Gastrocnemius medialis (tissue), 4 donors: ENCODE results near the gene WRAP53. TPM values are rescaled to one million over a fixed set of nuclear protein-coding genes. Genes with fewer than 3 reads are reported as not detected.
A peak's percentile ranks its signal among the peaks of the same experiment; 100 is the strongest.

Source experiments
- ATAC-seq, 2 donors: fragments of 150-250 bp; one replicate each; pipeline ENCODE4 v1.9.1; 2016
- DNase-seq, 2 donors: peaks; one replicate each; pipeline ENCODE4 v3.0.0-alpha.2; 2019
- H3K27ac ChIP-seq, 4 donors: fragments of 200-600 bp; sonication (generic); 1 replicate in 1 of 4; 2 replicates in 3 of 4; pipeline ENCODE4 v1.5.1; 2016 to 2018; ENCODE audit warnings: mild to moderate bottlenecking in 2 of 4, moderate library complexity in 1 of 4
- H3K27me3 ChIP-seq, 3 donors: fragments of 200-600 bp; sonication (generic) in 2 of 3; 1 replicate in 1 of 3; 2 replicates in 2 of 3; pipeline versions ENCODE4 v1.5.1 to v1.6.0; 2016 to 2019; ENCODE audit warnings: mild to moderate bottlenecking in 1 of 3, moderate library complexity in 1 of 3
- H3K36me3 ChIP-seq, 2 donors: fragments of 200-600 bp; sonication (generic) in 1 of 2; one replicate each; pipeline ENCODE4 v1.5.1; 2017 to 2018
- H3K4me1 ChIP-seq, 2 donors: fragments of 200-600 bp; sonication (generic) in 1 of 2; one replicate each; pipeline ENCODE4 v1.5.1; 2016 to 2017; ENCODE audit warnings: mild to moderate bottlenecking in 2 of 2
- H3K4me3 ChIP-seq, 4 donors: fragments of 200-600 bp; sonication (generic) in 3 of 4; 1 replicate in 1 of 4; 2 replicates in 3 of 4; pipeline ENCODE4 v1.5.1; 2016 to 2019; ENCODE audit warnings: mild to moderate bottlenecking in 2 of 4
- H3K9me3 ChIP-seq, 3 donors: fragments of 200-600 bp; sonication (generic) in 2 of 3; 1 replicate in 1 of 3; 2 replicates in 2 of 3; pipeline ENCODE4 v1.5.1; 2016 to 2019
- POLR2A ChIP-seq, 2 donors: fragments of 450-650 bp; IDR thresholded peaks; one replicate each; pipeline ENCODE4 v1.6.1; 2017; ENCODE audit warnings: antibody characterized with exemption in 2 of 2, mild to moderate bottlenecking in 2 of 2, moderate library complexity in 2 of 2
- in situ Hi-C, 4 donors: fragments of 200-750 bp; cut with MboI; loops; one replicate each; pipeline versions ENCODE4 v1.15.0 to v1.8.0; 2017; ENCODE audit warnings: low sequenced_read_pairs in 4 of 4
- intact Hi-C: fragments of 100-400 bp; cut with DNase I; formaldehyde crosslinking; loops from one replicate; pipeline ENCODE4 v1.15.1; 2023; ENCODE audit warnings: low total_unique reads
- total RNA-seq, 4 donors: library from RNA; depleted of rRNA; stranded (reverse); fragments of >200 nt; gene quantifications; one replicate each; pipeline versions ENCODE4 v1.1.0 to v1.2.3, GENCODE V29; 2016
- TF ChIP-seq, protein P1 (sequence below), 5 experiments: fragments of 450-650 bp in 3 of 5; fragments of 200-600 bp in 2 of 5; sonication (generic) in 2 of 5; IDR thresholded peaks in 4 of 5; conservative IDR thresholded peaks in 1 of 5; 1 replicate in 4 of 5; 2 replicates in 1 of 5; pipeline ENCODE4 v1.5.1; 2016 to 2019; ENCODE audit warnings: antibody characterized with exemption in 5 of 5, mild to moderate bottlenecking in 3 of 5, moderate library complexity in 3 of 5

WRAP53 gene
- total RNA-seq, 4 donors from 2014 or later: 2.6 to 5.8 (median 3.7) TPM

DNA sequence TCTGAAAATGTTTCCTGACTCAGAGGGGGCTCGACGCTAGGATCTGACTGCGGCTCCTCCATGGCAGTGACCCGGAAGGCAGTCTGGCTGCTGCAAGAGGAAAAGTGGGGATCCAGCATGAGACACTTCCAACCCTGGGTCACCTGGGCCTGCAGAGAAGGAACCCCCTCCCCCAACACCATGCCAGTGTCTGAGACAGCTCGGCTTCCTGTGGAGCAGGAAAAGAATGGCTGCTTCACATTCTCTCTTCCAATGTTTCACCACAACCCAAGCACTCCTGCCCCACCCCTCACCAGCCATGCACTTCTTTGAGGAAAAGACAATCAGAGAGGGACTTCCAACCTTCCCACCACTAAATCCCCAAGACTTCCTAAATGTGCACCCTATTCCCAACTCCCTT lies 11.7 kb upstream of the WRAP53 start:
- Histone ChIP-seq H3K9me3 (no peaks in the 10 kb centered on the region), H3K4me1 (no peaks in the 10 kb centered on the region), H3K36me3 (peaks cover 5 to 44% of the 10 kb centered on the region in 2 donors), H3K4me3 (no peak overlapping the region), H3K27ac (no peak overlapping the region), H3K27me3 (no peaks in the 10 kb centered on the region)
- in situ Hi-C loops: loop anchor here in 2 of 4 donors (25.0 kb wide), 1 partner anchor 164 kb away; no protein-coding TSS in a partner anchor
- DNase-seq: no peak
- intact Hi-C loops: no loop called here
- no peak for ATAC-seq
- TF ChIP-seq POLR2A (IDR thresholded peaks at IDR 0.05): no peak

DNA sequence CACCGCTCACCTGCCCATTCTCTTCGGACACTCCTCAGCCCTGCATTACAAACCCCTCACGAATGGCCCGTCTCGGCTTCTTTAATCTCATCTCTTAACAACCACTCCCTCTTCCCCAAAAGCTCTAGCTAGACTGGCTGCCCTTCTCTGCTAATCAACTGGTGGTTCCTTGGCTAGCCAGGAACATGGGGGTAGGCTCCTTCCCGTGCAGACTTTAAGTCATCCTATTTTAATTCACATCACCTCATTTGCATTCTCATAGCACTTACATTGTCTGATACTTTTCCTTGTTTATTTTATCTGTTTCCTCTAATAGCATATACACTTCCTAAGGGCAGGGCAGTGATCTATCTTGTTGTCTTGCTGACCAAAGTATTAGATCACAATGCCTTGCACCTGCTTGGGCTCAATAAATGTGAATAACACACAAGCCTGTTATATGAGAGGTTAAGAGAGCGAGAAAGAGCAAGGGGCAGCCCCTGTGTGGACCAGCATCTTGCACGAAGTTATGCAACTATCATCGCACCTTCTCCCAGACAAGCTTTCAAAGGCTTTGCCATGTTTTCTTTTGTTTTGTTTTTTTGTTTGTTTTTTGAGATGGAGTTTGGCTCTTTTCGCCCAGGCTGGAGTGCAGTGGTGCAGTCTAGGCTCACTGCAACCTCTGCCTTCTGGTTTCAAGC lies 10.7 kb upstream of the WRAP53 start:
- in situ Hi-C loops: loop anchor here in 2 of 4 donors (25.0 kb wide), 1 partner anchor 165 kb away; no protein-coding TSS in a partner anchor
- ATAC-seq (no peak), DNase-seq (no peak)
- Histone ChIP-seq H3K4me1 (no peaks in the 10 kb centered on the region), H3K4me3 (no peak overlapping the region), H3K36me3 (peaks cover 5 to 34% of the 10 kb centered on the region in 2 donors), H3K9me3 (no peaks in the 10 kb centered on the region), H3K27me3 (no peaks in the 10 kb centered on the region), H3K27ac (no peak overlapping the region)
- TF ChIP-seq POLR2A (IDR thresholded peaks at IDR 0.05): no peak
- intact Hi-C loops: no loop called here

DNA sequence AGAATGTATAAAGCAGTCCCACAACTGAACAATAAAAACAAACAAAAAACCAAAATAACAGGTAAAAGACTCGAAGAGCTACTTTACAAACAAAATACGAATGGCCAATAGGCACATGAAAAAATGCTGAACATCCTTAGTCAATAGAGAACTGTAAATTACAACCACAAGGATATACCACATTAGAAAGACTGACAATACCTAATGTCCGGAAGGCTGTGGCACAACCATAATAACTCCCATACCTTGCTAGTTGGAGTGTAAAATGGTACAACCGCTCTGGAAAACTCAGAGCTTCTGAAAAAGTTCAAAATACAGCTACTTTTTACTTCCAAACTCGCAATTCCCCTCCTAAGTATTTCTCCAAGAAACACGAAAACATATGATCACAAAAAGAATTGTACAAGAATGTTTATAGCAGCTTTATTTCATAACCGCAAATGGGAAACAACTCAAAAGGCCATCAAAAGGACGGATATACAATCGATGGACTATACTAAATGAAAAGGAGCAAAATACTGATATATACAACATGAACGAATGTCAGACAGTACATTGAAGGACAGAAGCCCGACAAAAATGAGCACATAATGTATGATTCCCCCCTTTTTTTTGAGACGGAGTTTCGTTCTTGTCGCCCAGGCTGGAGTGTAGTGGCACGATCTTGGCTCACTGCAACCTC lies 3.3 kb upstream of the WRAP53 start:
- Histone ChIP-seq H3K36me3 (peaks cover 0 to 6% of the 10 kb centered on the region in 2 donors), H3K27me3 (no peaks in the 10 kb centered on the region), H3K4me1 (peaks cover 26 to 34% of the 10 kb centered on the region in 2 donors), H3K9me3 (no peaks in the 10 kb centered on the region), H3K27ac (peak overlapping the region; percentile 94 to 97 (median 94)), H3K4me3 (peak overlapping the region; percentile 80 to 96 (median 90))
- intact Hi-C loops: loop anchor here (5.0 to 10.0 kb wide), 2 partner anchors 280 to 433 kb away; partner anchors contain the start of genes CTDNEP1, ELP5, NLGN2 and TMEM256
- no peak for ATAC-seq
- in situ Hi-C loops: loop anchor here in 3 of 4 donors (5.0 to 25.0 kb wide), 2 partner anchors 58 to 173 kb away; partner anchors contain the start of gene SAT2 (in 3 of the 3)
- no peak for TF ChIP-seq POLR2A (IDR thresholded peaks at IDR 0.05)
- TF ChIP-seq, protein P1, sequence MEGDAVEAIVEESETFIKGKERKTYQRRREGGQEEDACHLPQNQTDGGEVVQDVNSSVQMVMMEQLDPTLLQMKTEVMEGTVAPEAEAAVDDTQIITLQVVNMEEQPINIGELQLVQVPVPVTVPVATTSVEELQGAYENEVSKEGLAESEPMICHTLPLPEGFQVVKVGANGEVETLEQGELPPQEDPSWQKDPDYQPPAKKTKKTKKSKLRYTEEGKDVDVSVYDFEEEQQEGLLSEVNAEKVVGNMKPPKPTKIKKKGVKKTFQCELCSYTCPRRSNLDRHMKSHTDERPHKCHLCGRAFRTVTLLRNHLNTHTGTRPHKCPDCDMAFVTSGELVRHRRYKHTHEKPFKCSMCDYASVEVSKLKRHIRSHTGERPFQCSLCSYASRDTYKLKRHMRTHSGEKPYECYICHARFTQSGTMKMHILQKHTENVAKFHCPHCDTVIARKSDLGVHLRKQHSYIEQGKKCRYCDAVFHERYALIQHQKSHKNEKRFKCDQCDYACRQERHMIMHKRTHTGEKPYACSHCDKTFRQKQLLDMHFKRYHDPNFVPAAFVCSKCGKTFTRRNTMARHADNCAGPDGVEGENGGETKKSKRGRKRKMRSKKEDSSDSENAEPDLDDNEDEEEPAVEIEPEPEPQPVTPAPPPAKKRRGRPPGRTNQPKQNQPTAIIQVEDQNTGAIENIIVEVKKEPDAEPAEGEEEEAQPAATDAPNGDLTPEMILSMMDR (IDR thresholded peaks at IDR 0.05 in 4 of 5, conservative IDR thresholded peaks at IDR 0.05 in 1 of 5): no peak
- DNase-seq: no peak

DNA sequence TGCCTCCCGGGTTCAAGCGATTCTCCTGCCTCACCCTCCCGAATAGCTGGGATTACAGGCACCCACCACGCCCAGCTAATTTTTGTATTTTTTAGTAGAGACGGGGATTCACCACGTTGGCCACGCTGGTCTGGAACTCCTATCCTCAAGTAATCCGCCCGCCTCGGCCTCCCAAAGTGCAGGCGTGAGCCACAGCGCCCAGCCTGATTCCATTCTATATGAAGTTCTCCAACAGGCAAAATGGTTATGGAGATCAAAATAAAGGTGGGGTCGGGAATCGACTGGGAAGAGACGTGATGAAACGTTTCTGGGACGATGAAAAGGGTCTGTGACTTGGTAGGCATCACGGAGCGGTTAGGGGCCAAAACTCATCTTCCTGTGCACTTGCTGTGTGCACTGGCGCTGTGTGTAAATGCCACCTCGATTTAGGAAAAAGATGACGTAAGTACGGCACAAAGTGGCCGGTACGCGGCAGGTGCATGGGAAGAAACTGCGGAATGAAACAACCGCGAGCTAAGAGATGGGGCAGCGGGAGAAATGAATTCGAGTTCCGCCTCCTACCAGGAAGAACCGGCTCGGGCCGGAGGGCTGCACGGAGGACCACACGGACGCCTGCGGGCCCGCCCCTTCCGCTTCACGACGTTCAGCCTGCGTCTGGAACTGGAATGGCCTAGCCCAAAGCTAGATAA lies 2.6 kb upstream of the WRAP53 start:
- intact Hi-C loops: loop anchor here (1.0 to 10.0 kb wide), 4 partner anchors 113 to 433 kb away; partner anchors contain the start of genes CTDNEP1, ELP5, NLGN2 and SENP3
- TF ChIP-seq, protein P1 (IDR thresholded peaks at IDR 0.05 in 4 of 5, conservative IDR thresholded peaks at IDR 0.05 in 1 of 5): no peak
- peak in 1 of 2 donors; percentile 51 for TF ChIP-seq POLR2A (IDR thresholded peaks at IDR 0.05)

More for the DNA sequence above, 2.6 kb upstream of the WRAP53 start:
- Histone ChIP-seq H3K27me3 (no peaks in the 10 kb centered on the region), H3K27ac (peak overlapping the region; percentile 94 to 97 (median 94)), H3K4me1 (peaks cover 26 to 34% of the 10 kb centered on the region in 2 donors), H3K4me3 (peak overlapping the region; percentile 80 to 96 (median 90)), H3K36me3 (peaks cover 0 to 12% of the 10 kb centered on the region in 2 donors), H3K9me3 (no peaks in the 10 kb centered on the region)
- in situ Hi-C loops: loop anchor here in 2 of 4 donors (5.0 to 25.0 kb wide), 2 partner anchors 58 to 173 kb away; partner anchors contain the start of gene SAT2 (in 2 of the 2)
- peak; percentile 63 for ATAC-seq
- DNase-seq: peak; percentile 83 to 90
